LNCAP (cell line): Measurements from ENCODE around the gene BAG3.

Experiments used
- CTCF ChIP-seq: fragments of 450-650 bp; IDR thresholded peaks from 2 replicates; pipeline ENCODE4 v1.5.1; 2017; ENCODE audit warnings: mild to moderate bottlenecking

BAG3 gene

GRCh38 chr10:119643306-119644204, 7.6 kb upstream of the BAG3 start:
- no peak for TF ChIP-seq CTCF

GRCh38 chr10:119644205-119644814, 6.9 kb upstream of the BAG3 start:
- no peak for TF ChIP-seq CTCF

- TF ChIP-seq CTCF = no peak
Measured at GRCh38 chr10:119644994-119645393, 6.2 kb upstream of the BAG3 start.

- no peak for TF ChIP-seq CTCF
Measured at GRCh38 chr10:119650062-119650461, 1.1 kb upstream of the BAG3 start.

GRCh38 chr10:119651514-119652360, 557 bp downstream of the BAG3 start:
- no peak; the same call in 1 of the 2 replicates for TF ChIP-seq CTCF

GRCh38 chr10:119652361-119652730, 1.2 kb downstream of the BAG3 start:
- peak; percentile 45; the same call in 1 of the 2 replicates for TF ChIP-seq CTCF

GRCh38 chr10:119653209-119653608, 2.0 kb downstream of the BAG3 start:
- TF ChIP-seq CTCF = no peak
